GM12878 (cell line): ENCODE measurements around the gene CNOT3. TPM values are rescaled to one million over a fixed set of nuclear protein-coding genes. Genes with fewer than 3 reads are reported as not detected.

ENCODE experiments used
- ATAC-seq: fragments of 200-7000 bp; cut with Tn5 transposase; 3 replicates; pipeline ENCODE4 v1.9.1; 2020; ENCODE audit warnings: mild to moderate bottlenecking, moderate library complexity
- BruUV-seq: library from RNA; stranded (reverse); fragments of 400-500 nt; replicated peaks from 2 replicates; lab custom pipeline; 2021; lab: Mats Ljungman, UMichigan
- CTCF ChIA-PET: fragments of 300-600 bp; sonication (Branson Sonifier 250); formaldehyde crosslinking; extraction: SDS; loops from one replicate; lab custom pipeline; 2021; ENCODE audit warnings: inconsistent platforms; lab: Yijun Ruan, JAX
- POLR2A ChIA-PET: fragments of 350-600 bp; formaldehyde crosslinking; extraction: SDS; loops from one replicate; lab custom pipeline; 2021; ENCODE audit warnings: inconsistent platforms; lab: Charles Lee
- RAD21 ChIA-PET: fragments of 300-600 bp; sonication (Branson Sonifier 250); formaldehyde crosslinking; loops from one replicate; lab custom pipeline; 2023; ENCODE audit warnings: antibody characterized with exemption; ENCODE audit not compliant: unreplicated experiment; lab: Charles Lee
- SMC1A ChIA-PET: fragments of 300-600 bp; sonication (Branson Sonifier 250); formaldehyde crosslinking; loops from one replicate; lab custom pipeline; 2023; ENCODE audit not compliant: unreplicated experiment, uncharacterized antibody; lab: Charles Lee
- DNase-seq: peaks from one replicate; pipeline ENCODE4 v3.0.0-alpha.2; 2011; ENCODE audit warnings: low read depth, low spot score
- FAIRE-seq: peaks from 3 replicates; lab custom pipeline; 2011; peaks lifted over from hg19 to GRCh38; lab: Jason Lieb, UNC
- H2AFZ ChIP-seq: 2 replicates; pipeline ENCODE4 v1.6.0; 2011; ENCODE audit warnings: low read depth, low read length, control low read depth; ENCODE audit not compliant: control insufficient read depth
- H3K27ac ChIP-seq: 2 replicates; pipeline ENCODE4 v1.5.1; 2011; ENCODE audit warnings: control low read depth; ENCODE audit not compliant: control insufficient read depth, insufficient read depth
- H3K27me3 ChIP-seq, 2 experiments: replicated peaks in 1 of 2; 2 replicates each; pipeline versions ENCODE4 v1.6.0 to v1.6.1; 2011; ENCODE audit warnings: low read length in 1 of 2; ENCODE audit not compliant: control insufficient read depth in 2 of 2, insufficient read depth in 2 of 2
- H3K36me3 ChIP-seq, 2 experiments: 2 replicates each; pipeline ENCODE4 v1.5.1; 2011; ENCODE audit warnings: low read length in 1 of 2; ENCODE audit not compliant: control insufficient read depth in 2 of 2, insufficient read depth in 2 of 2
- H3K4me1 ChIP-seq: 2 replicates; pipeline ENCODE4 v1.6.1; 2011; ENCODE audit warnings: mild to moderate bottlenecking, low read length, moderate library complexity, mixed read lengths; ENCODE audit not compliant: control insufficient read depth, insufficient read depth
- H3K4me2 ChIP-seq: 2 replicates; pipeline ENCODE4 v1.6.0; 2011; ENCODE audit warnings: control low read depth; ENCODE audit not compliant: control insufficient read depth, insufficient read depth
- H3K4me3 ChIP-seq: fragments of 200-600 bp; sonication (generic); 2 replicates; pipeline ENCODE4 v1.5.1; 2016
- H3K79me2 ChIP-seq: 2 replicates; pipeline ENCODE4 v1.6.0; 2011; ENCODE audit warnings: low read length; ENCODE audit not compliant: control insufficient read depth, insufficient read depth
- H3K9ac ChIP-seq: 2 replicates; pipeline ENCODE4 v1.8.0; 2011; ENCODE audit warnings: low read length, control low read depth, mixed read lengths; ENCODE audit not compliant: control insufficient read depth, insufficient read depth
- H3K9me3 ChIP-seq: replicated peaks from 3 replicates; pipeline ENCODE4 v1.5.1; 2011; ENCODE audit warnings: mild to moderate bottlenecking, low read length; ENCODE audit not compliant: control insufficient read depth, insufficient read depth
- H4K20me1 ChIP-seq: 2 replicates; pipeline ENCODE4 v1.6.0; 2011; ENCODE audit not compliant: control insufficient read depth, insufficient read depth
- ATF7 ChIP-seq: fragments of 450-650 bp; IDR thresholded peaks from 2 replicates; pipeline ENCODE4 v1.6.1; 2016; ENCODE audit warnings: low read depth, mild to moderate bottlenecking
- CEBPZ ChIP-seq: fragments of 150-350 bp; IDR thresholded peaks from 2 replicates; pipeline ENCODE4 v1.6.1; 2016; ENCODE audit warnings: low read depth, low read length
- ESRRA ChIP-seq: IDR thresholded peaks from 2 replicates; pipeline ENCODE4 v1.6.1; 2012; ENCODE audit warnings: mild to moderate bottlenecking, low read length, improper control_type of control experiment
- ETV6 ChIP-seq, 2 experiments: fragments of 450-650 bp in 1 of 2; IDR thresholded peaks in 1 of 2; conservative IDR thresholded peaks in 1 of 2; 2 replicates each; pipeline ENCODE4 v1.6.1; 2014; ENCODE audit warnings: antibody characterized with exemption in 1 of 2, borderline replicate concordance in 1 of 2, low read depth in 1 of 2, mild to moderate bottlenecking in 1 of 2, moderate library complexity in 1 of 2
- NR2C2 ChIP-seq: IDR thresholded peaks from 2 replicates; pipeline ENCODE4 v1.6.1; 2011; ENCODE audit warnings: borderline replicate concordance, low read depth; ENCODE audit not compliant: control insufficient read depth, insufficient read length
- PAX5 ChIP-seq: IDR thresholded peaks from 2 replicates; pipeline ENCODE4 v1.6.1; 2011; ENCODE audit warnings: low read depth, low read length, borderline replicate concordance
- RBBP5 ChIP-seq: fragments of 200-600 bp; sonication (generic); conservative IDR thresholded peaks from 2 replicates; pipeline ENCODE4 v1.6.1; 2016
- ZNF687 ChIP-seq: fragments of 450-650 bp; IDR thresholded peaks from 2 replicates; pipeline ENCODE4 v1.6.1; 2017; ENCODE audit warnings: mild to moderate bottlenecking, moderate library complexity
- ZSCAN29 ChIP-seq: fragments of 450-650 bp; IDR thresholded peaks from 2 replicates; pipeline ENCODE4 v1.6.1; 2017; ENCODE audit warnings: mild to moderate bottlenecking, moderate library complexity
- WGBS: methylation state at CpG from one replicate; pipeline ENCODE4 v1.1.6; 2016; ENCODE audit warnings: low lambda C conversion rate; ENCODE audit not compliant: insufficient replicate concordance, insufficient coverage; ENCODE audit errors: missing lambda C conversion rate; 5-methylcytosine and 5-hydroxymethylcytosine counted together
- in situ Hi-C: fragments of 300-500 bp; cut with MboI; formaldehyde crosslinking; loops from 9 replicates; pipeline ENCODE4 v1.14.3; 2018; ENCODE audit warnings: mixed read lengths
- intact Hi-C: fragments of 100-400 bp; cut with micrococcal nuclease; formaldehyde crosslinking; loops from one replicate; pipeline ENCODE4 v1.14.2; 2022; ENCODE audit not compliant: unreplicated experiment
- polyA plus RNA-seq, 11 experiments: library from polyadenylated mRNA; depleted of rRNA in 4 of 11; unstranded in 6 of 11; stranded (reverse) in 5 of 11; fragments of >200 nt; fragmentation: Nextera tagmentation in 4 of 11; fragmentation: Illumina TruSeq in 1 of 11; extraction: Ambion mirVana in 4 of 11; extraction: Trizol in 1 of 11; gene quantifications; 1 replicate in 1 of 11; 2 replicates in 10 of 11; pipeline versions ENCODE4 v1.2.1 to v1.2.3, GENCODE V29; 2011 to 2016; ENCODE audit warnings: inconsistent platforms in 2 of 11, missing spikeins in 2 of 11, low read depth in 1 of 11
- total RNA-seq, 4 experiments: library from RNA; depleted of rRNA in 3 of 4; stranded (reverse); fragments of >200 nt in 3 of 4; fragmentation: Illumina TruSeq in 1 of 4; extraction: Trizol in 1 of 4; gene quantifications; 2 replicates each; pipeline versions ENCODE4 v1.2.1 to v1.2.3, GENCODE V29; 2013 to 2021

CNOT3 gene
- total and polyA plus RNA-seq, 10 of the 15 experiments (the other 5 are each of a cell fraction or from before 2014, with no cell fraction given), result 0.14 to 45.1 (median 14.0) TPM

GRCh38 chr19:54133957-54134590 lies 3.5 kb upstream of the CNOT3 start:
- CTCF ChIA-PET, result no interaction called here
- H3K4me2 ChIP-seq, result no peak overlapping the region
- FAIRE-seq, result no peak

More at GRCh38 chr19:54133957-54134590, 3.5 kb upstream of the CNOT3 start:
- Histone ChIP-seq H3K9ac (no peak overlapping the region), H2AFZ (no peak overlapping the region), H3K27me3 (no peaks in the 10 kb centered on the region), H3K27ac (no peak overlapping the region), H3K4me3 (no peak overlapping the region), H3K36me3 (peaks cover 0 to 5% of the 10 kb centered on the region in 2 experiments; a peak in 3 of 4 replicates), H3K4me1 (peaks cover 14% of the 10 kb centered on the region), H3K79me2 (peaks cover 15% of the 10 kb centered on the region), H3K9me3 (peaks cover 2% of the 10 kb centered on the region; the same call in 2 of the 3 replicates), H4K20me1 (peaks cover 2% of the 10 kb centered on the region; the same call in 1 of the 2 replicates)
- no peak for ATAC-seq
- RAD21 ChIA-PET, result no interaction called here
- SMC1A ChIA-PET, result no interaction called here
- DNase-seq, result no peak
- WGBS, result 50% methylated on average over 2 of the region's 2 CpGs
- TF ChIP-seq ATF7 (no peak), CEBPZ (no peak), ESRRA (no peak), NR2C2 (no peak), ZSCAN29 (no peak), RBBP5 (no peak), PAX5 (no peak), ZNF687 (no peak), ETV6 (conservative IDR thresholded peaks at IDR 0.05 in 1 of 2, IDR thresholded peaks at IDR 0.05 in 1 of 2; ENCODE audit: borderline replicate concordance in 1 of 2, low read depth in 1 of 2) (no peak)
- POLR2A ChIA-PET, result no interaction called here
- intact Hi-C loops, result no loop called here
- no TSS peak for BruUV-seq
- in situ Hi-C loops, result loop anchor here (25.0 kb wide), 1 partner anchor 1528 kb away; the partner anchor contains the start of gene U2AF2
